Aorta (tissue), 5 donors: Measurements from ENCODE around the gene DRC3. TPM values are rescaled to one million over a fixed set of nuclear protein-coding genes. Genes with fewer than 3 reads are reported as not detected.

Source experiments
- ATAC-seq: fragments of 200-7000 bp; cut with Tn5 transposase; one replicate; pipeline ENCODE4 v1.9.1; 2022; ENCODE audit warnings: moderate library complexity; ENCODE audit not compliant: low FRiP score
- DNase-seq, 2 donors: peaks; one replicate each; pipeline ENCODE4 v3.0.0-alpha.2; 2020
- H3K27ac ChIP-seq, 2 donors: one replicate each; pipeline ENCODE4 v1.5.1; 2013; ENCODE audit warnings: low read length in 2 of 2, mild to moderate bottlenecking in 2 of 2, moderate library complexity in 2 of 2, control low read depth in 1 of 2, inconsistent platforms in 1 of 2, low read depth in 1 of 2
- H3K27me3 ChIP-seq, 2 donors: one replicate each; pipeline ENCODE4 v1.6.1; 2013; ENCODE audit warnings: control low read depth in 1 of 2, low read length in 1 of 2, mild to moderate bottlenecking in 1 of 2, moderate library complexity in 1 of 2; ENCODE audit not compliant: insufficient read depth in 2 of 2, control insufficient read depth in 1 of 2
- H3K36me3 ChIP-seq, 2 donors: one replicate each; pipeline ENCODE4 v1.6.1; 2013; ENCODE audit warnings: control low read depth in 1 of 2, low read length in 1 of 2, mild to moderate bottlenecking in 1 of 2; ENCODE audit not compliant: insufficient read depth in 2 of 2, control insufficient read depth in 1 of 2
- H3K4me1 ChIP-seq, 2 donors: one replicate each; pipeline ENCODE4 v1.6.1; 2013; ENCODE audit warnings: low read length in 2 of 2, control low read depth in 1 of 2, mild to moderate bottlenecking in 1 of 2, moderate library complexity in 1 of 2; ENCODE audit not compliant: insufficient read depth in 2 of 2, control insufficient read depth in 1 of 2
- H3K4me3 ChIP-seq, 2 donors: one replicate each; pipeline ENCODE4 v1.5.1; 2013; ENCODE audit warnings: low read length in 2 of 2, control low read depth in 1 of 2, mild to moderate bottlenecking in 1 of 2
- H3K9me3 ChIP-seq: one replicate; pipeline ENCODE4 v1.6.1; 2013; ENCODE audit warnings: mild to moderate bottlenecking, low read length; ENCODE audit not compliant: control insufficient read depth
- WGBS, 2 donors: extraction: QIAGEN DNeasy Blood & Tissue Kit; methylation state at CpG; one replicate each; pipeline ENCODE4 v1.1.7; 2013; 5-methylcytosine and 5-hydroxymethylcytosine counted together
- intact Hi-C, 2 donors: fragments of 100-400 bp; cut with DNase I; formaldehyde crosslinking; loops; one replicate each; pipeline versions ENCODE4 v1.14.2 to v1.15.0; 2022
- polyA plus RNA-seq, 2 donors: library from polyadenylated mRNA; stranded (reverse); fragments of 200-250 nt; gene quantifications; one replicate each; pipeline ENCODE4 v1.2.3, GENCODE V29; 2013
- total RNA-seq, 2 donors: library from RNA; stranded (reverse); fragmentation: NEBNext Ultra II Directional; extraction: Animal tissue kit (Norgen Biotek cat#: 25700); gene quantifications; one replicate each; pipeline ENCODE4 v1.2.1, GENCODE V29; 2021
- donor health status: healthy with polysubstance abuse.
- donor health status: Bipolar disorder and iron deficiency.
- donor health status: DM: no; HTN: no; CAD: no.
- donor health status: DM: no; HTN: no; CAD: no.
- donor health status: DM: yes; HTN: yes; CAD: no.

DRC3 gene
- total and polyA plus RNA-seq, 4 donors: 1.4 to 7.9 (median 2.4) TPM

DNA sequence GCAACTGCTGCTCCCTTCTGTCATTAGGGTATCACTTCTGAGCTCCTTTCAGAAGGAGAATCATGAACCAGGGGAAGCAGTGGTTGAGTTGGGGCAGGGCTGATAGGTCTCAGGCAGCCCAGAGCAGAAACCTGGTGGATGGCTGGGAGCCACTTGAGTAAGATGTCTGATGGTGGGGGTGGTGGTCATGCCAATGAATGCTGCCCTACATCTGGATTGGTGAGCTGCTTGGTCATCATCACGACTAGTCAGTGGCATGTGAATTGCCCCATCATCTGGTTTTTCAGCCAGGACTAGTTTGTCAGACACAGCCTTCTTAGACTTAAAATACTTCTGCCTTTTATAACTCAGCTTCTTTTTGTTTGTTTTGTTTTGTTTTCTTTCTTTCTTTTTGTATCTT, 69.1 kb downstream of the DRC3 start:
- Histone ChIP-seq H3K27me3 (no peaks in the 10 kb centered on the region), H3K27ac (no peak overlapping the region), H3K4me1 (no peaks in the 10 kb centered on the region), H3K9me3 (no peaks in the 10 kb centered on the region), H3K36me3 (no peaks in the 10 kb centered on the region), H3K4me3 (no peak overlapping the region)
- ATAC-seq (no peak), DNase-seq (no peak)
- intact Hi-C loops: no loop called here
- 53 to 54% methylated on average over 1 of the region's 1 CpG for WGBS, 2 donors

GRCh38 chr17:18042983-18043382, 70.3 kb downstream of the DRC3 start:
- DNase-seq: no peak
- no peak overlapping the region for H3K27ac ChIP-seq
- no peak overlapping the region for H3K4me3 ChIP-seq
- 82 to 86% methylated on average over 8 of the region's 8 CpGs for WGBS, 2 donors
- H3K27me3 ChIP-seq: no peaks in the 10 kb centered on the region
- peaks cover 2 to 4% of the 10 kb centered on the region in 2 donors for H3K36me3 ChIP-seq
- no peaks in the 10 kb centered on the region for H3K4me1 ChIP-seq
- intact Hi-C loops: no loop called here
- no peaks in the 10 kb centered on the region for H3K9me3 ChIP-seq
- ATAC-seq: no peak

DNA sequence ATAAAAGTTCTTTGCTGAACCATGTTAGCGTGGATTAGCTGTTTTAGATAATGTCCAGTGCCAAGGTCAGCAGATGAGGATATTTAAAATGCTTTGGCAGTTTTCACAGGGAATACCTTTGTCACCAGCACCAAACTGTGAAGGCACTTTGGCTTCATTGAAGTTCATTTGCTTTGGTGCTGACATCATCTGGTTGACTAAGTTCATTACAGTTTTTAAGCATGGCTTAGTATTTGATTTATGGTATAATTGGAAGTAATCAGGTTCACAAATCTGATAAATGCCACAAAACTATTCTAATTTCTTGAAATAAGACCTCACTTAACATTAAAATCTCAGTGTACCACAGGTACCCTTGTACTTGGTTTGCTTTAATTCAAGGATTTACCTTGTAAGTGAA, 70.8 kb downstream of the DRC3 start:
- Histone ChIP-seq H3K4me3 (no peak overlapping the region), H3K27me3 (no peaks in the 10 kb centered on the region), H3K27ac (no peak overlapping the region), H3K36me3 (peaks cover 2 to 4% of the 10 kb centered on the region in 2 donors), H3K4me1 (no peaks in the 10 kb centered on the region), H3K9me3 (no peaks in the 10 kb centered on the region)
- DNase-seq: no peak
- intact Hi-C loops: no loop called here
- ATAC-seq: no peak
- WGBS, 2 donors: 23 to 35% methylated on average over 1 of the region's 1 CpG

GRCh38 chr17:18044609-18045008, 71.9 kb downstream of the DRC3 start:
- H3K36me3 ChIP-seq: peaks cover 2 to 4% of the 10 kb centered on the region in 2 donors
- H3K4me1 ChIP-seq: no peaks in the 10 kb centered on the region
- no peaks in the 10 kb centered on the region for H3K9me3 ChIP-seq
- DNase-seq: no peak
- H3K27ac ChIP-seq: no peak overlapping the region
- intact Hi-C loops: no loop called here
- ATAC-seq: no peak
- 87 to 90% methylated on average over 3 of the region's 3 CpGs for WGBS, 2 donors
- no peak overlapping the region for H3K4me3 ChIP-seq
- H3K27me3 ChIP-seq: no peaks in the 10 kb centered on the region

DNA sequence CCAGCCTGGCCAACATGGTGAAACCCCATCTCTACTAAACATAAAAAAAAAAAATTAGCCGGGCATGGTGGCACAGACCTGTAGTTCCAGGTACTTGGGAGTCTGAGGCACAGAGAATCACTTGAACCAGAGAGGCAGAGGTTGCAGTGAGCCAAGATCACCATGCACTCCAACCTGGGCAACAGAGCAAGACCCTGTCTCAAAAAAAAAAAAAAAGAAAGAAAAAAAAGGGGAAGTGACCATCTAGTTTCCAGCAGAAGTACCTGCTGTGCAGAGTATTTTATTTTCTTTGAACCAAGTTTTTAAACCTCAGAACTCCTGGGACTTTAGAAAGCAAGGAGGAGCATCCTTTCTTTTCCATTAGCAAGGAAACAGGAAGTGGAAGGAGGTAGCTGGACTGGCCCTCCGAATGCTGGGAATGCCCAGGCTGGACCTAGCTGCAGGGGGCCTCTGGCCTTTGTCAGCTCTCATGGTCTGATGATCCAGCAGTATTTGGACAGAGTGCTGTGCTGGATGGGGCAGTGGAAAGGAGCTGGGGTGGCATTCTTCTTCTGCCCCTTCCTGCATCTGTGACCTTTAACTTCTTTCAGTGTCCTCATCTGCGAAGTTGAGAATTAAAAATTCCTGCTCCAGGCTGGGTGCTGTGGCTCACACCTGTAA, 73.2 kb downstream of the DRC3 start:
- ATAC-seq: no peak
- intact Hi-C loops: no loop called here

DNA sequence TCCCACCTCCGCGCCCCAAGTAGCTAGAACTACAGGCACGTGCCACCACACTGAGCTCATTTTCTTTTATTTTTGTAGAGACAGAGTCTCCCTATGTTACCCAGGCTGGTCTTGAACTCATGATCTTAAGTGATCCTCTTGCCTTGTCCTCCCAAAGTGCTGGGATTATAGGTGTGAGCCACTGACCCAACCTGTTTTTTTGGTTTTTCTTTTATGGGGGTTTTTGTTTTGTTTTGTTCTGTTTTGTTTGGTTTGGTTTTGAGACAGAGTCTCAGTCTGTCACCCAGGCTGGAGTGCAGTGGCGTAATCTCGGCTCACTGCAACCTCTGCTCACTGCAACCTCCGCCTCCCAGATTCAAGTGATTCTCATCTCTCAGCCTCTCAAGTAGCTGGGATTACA, 82.9 kb downstream of the DRC3 start:
- peaks cover 4 to 9% of the 10 kb centered on the region in 2 donors for H3K36me3 ChIP-seq

More for the DNA sequence above, 73.2 kb downstream of the DRC3 start:
- H3K4me1 ChIP-seq: no peaks in the 10 kb centered on the region
- peaks cover 2 to 4% of the 10 kb centered on the region in 2 donors for H3K36me3 ChIP-seq
- H3K9me3 ChIP-seq: no peaks in the 10 kb centered on the region
- DNase-seq: no peak
- H3K27ac ChIP-seq: no peak overlapping the region
- H3K27me3 ChIP-seq: no peaks in the 10 kb centered on the region
- WGBS, 2 donors: 83 to 84% methylated on average over 3 of the region's 3 CpGs
- H3K4me3 ChIP-seq: no peak overlapping the region

DNA sequence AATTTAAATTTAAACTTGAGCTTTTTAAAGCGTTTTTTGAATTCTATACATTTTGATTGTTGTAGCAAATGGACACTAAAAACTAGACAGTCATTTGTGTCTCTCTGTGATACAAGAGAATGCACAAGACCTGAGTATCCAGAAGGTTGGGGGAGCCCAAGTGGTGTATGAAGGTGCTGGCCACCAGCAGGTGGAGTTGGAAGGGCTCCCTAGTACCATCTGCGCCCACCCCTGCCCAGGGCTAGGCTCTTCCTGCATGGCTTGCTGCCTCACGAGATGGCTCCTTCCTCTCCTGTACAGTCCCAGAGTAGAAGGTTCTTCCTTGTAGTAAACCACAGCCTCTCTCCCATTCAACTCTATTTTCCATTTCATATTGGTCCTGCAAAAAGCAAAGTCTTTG, 83.6 kb downstream of the DRC3 start:
- no peaks in the 10 kb centered on the region for H3K4me1 ChIP-seq
- peaks cover 4 to 9% of the 10 kb centered on the region in 2 donors for H3K36me3 ChIP-seq
- 90 to 92% methylated on average over 3 of the region's 3 CpGs for WGBS, 2 donors

More for the DNA sequence above, 82.9 kb downstream of the DRC3 start:
- H3K4me1 ChIP-seq: no peaks in the 10 kb centered on the region
- intact Hi-C loops: no loop called here
- no peaks in the 10 kb centered on the region for H3K27me3 ChIP-seq
- no peak overlapping the region for H3K4me3 ChIP-seq
- no peak for ATAC-seq
- WGBS, 2 donors: 91 to 94% methylated on average over 6 of the region's 6 CpGs
- H3K9me3 ChIP-seq: no peaks in the 10 kb centered on the region
- no peak for DNase-seq
- no peak overlapping the region for H3K27ac ChIP-seq

DNA sequence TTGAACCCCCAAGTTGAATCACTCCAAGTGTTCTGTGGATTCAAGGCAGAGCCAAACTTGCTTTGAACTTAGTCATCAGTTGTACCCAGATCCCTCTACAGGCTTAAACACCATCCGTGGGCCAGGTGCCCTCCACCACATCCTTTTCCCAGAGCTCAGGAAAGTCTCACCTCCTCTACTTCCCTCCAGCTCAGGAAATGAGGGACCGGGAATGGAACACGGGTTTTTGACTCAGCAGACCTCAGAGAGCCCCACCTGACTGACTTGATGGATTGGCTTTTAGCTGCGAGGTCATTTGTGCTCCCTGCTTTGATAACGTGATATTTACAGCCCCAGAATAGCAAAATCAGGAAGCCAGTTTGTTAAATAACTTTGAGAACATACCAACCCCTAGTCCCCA, 86.6 kb downstream of the DRC3 start:
- Histone ChIP-seq H3K27ac (no peak overlapping the region), H3K4me3 (no peak overlapping the region), H3K36me3 (peaks cover 4% of the 10 kb centered on the region in 2 donors), H3K27me3 (no peaks in the 10 kb centered on the region), H3K4me1 (no peaks in the 10 kb centered on the region), H3K9me3 (no peaks in the 10 kb centered on the region)
- DNase-seq (no peak), ATAC-seq (no peak)
- 59 to 64% methylated on average over 5 of the region's 5 CpGs for WGBS, 2 donors
- intact Hi-C loops: no loop called here

More for the DNA sequence above, 83.6 kb downstream of the DRC3 start:
- H3K9me3 ChIP-seq: no peaks in the 10 kb centered on the region
- H3K4me3 ChIP-seq: no peak overlapping the region
- H3K27me3 ChIP-seq: no peaks in the 10 kb centered on the region
- ATAC-seq (no peak), DNase-seq (no peak)
- H3K27ac ChIP-seq: no peak overlapping the region
- intact Hi-C loops: no loop called here

DNA sequence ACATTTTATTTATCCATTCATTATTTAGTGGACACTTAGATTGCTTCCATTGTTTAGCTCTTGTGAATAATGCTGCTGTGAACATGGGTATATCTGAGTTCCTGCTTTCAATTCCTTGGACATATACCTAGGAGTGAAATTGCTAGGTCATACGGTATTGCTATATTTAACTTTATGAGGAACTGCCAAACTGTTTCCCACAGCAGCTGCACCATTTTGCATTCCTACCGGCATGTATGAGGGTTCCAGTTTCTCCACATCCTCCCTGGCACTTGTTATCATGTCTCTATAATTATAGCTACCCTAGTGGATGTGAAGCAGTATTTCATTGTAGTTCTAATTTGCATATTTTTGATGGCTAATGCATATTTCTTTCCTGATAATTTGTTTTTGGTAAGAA, 91.4 kb downstream of the DRC3 start:
- H3K36me3 ChIP-seq: peaks cover 2 to 6% of the 10 kb centered on the region in 2 donors
- intact Hi-C loops: no loop called here
- DNase-seq (no peak), ATAC-seq (no peak)
- H3K9me3 ChIP-seq: no peaks in the 10 kb centered on the region
- no peaks in the 10 kb centered on the region for H3K4me1 ChIP-seq
- no peak overlapping the region for H3K27ac ChIP-seq
- WGBS, 2 donors: 46 to 54% methylated on average over 2 of the region's 2 CpGs
- H3K27me3 ChIP-seq: no peaks in the 10 kb centered on the region
- no peak overlapping the region for H3K4me3 ChIP-seq
